Suprapubic skin (tissue), 4 donors: ENCODE results near the gene CDH11.

ENCODE experiments used
- CTCF ChIP-seq, 2 donors: fragments of 200-600 bp in 1 of 2; fragments of 450-650 bp in 1 of 2; sonication (generic) in 1 of 2; IDR thresholded peaks; one replicate each; pipeline ENCODE4 v1.5.1; 2016 to 2019; ENCODE audit warnings: antibody characterized with exemption in 2 of 2, mild to moderate bottlenecking in 1 of 2, moderate library complexity in 1 of 2
- EP300 ChIP-seq: sonication (generic); formaldehyde crosslinking; IDR thresholded peaks from one replicate; pipeline ENCODE4 v1.6.1; 2017; ENCODE audit warnings: antibody characterized with exemption
- POLR2A ChIP-seq, 2 donors: fragments of 450-650 bp; IDR thresholded peaks; one replicate each; pipeline ENCODE4 v1.6.1; 2017; ENCODE audit warnings: antibody characterized with exemption in 2 of 2, mild to moderate bottlenecking in 2 of 2, moderate library complexity in 2 of 2
- POLR2AphosphoS5 ChIP-seq, 3 donors: sonication (generic); formaldehyde crosslinking; IDR thresholded peaks; one replicate each; pipeline ENCODE4 v1.6.1; 2017; ENCODE audit warnings: antibody characterized with exemption in 3 of 3

- TF ChIP-seq CTCF (IDR thresholded peaks at IDR 0.05): no peak
- TF ChIP-seq POLR2A (IDR thresholded peaks at IDR 0.05): no peak
- TF ChIP-seq POLR2AphosphoS5 (IDR thresholded peaks at IDR 0.05): no peak
- TF ChIP-seq EP300: no peak
Observed at GRCh38 chr16:65000654-65001053, 121.2 kb downstream of the CDH11 start.
